Fibroblast of pulmonary artery (primary cell): Measurements from ENCODE around the gene FBXL17.
"Not testable (repeated sequence)": the region's sequence is repeated elsewhere in the genome, so short reads cannot be mapped to it uniquely, and the experiment has no call there.

ENCODE experiments used
- DNase-seq: peaks from one replicate; pipeline ENCODE4 v3.0.0-alpha.2; 2010; ENCODE audit warnings: low read depth
- H3K4me3 ChIP-seq: replicated peaks from 2 replicates; pipeline ENCODE4 v1.5.1; 2011; ENCODE audit warnings: low read depth, mild to moderate bottlenecking, control low read depth, low read length, moderate library complexity
- TF ChIP-seq, protein P1 (sequence below): IDR thresholded peaks from 2 replicates; pipeline ENCODE4 v1.5.1; 2011; ENCODE audit warnings: mild to moderate bottlenecking, control low read depth, low read length, inconsistent platforms; ENCODE audit errors: missing control alignments

Gene FBXL17

DNA sequence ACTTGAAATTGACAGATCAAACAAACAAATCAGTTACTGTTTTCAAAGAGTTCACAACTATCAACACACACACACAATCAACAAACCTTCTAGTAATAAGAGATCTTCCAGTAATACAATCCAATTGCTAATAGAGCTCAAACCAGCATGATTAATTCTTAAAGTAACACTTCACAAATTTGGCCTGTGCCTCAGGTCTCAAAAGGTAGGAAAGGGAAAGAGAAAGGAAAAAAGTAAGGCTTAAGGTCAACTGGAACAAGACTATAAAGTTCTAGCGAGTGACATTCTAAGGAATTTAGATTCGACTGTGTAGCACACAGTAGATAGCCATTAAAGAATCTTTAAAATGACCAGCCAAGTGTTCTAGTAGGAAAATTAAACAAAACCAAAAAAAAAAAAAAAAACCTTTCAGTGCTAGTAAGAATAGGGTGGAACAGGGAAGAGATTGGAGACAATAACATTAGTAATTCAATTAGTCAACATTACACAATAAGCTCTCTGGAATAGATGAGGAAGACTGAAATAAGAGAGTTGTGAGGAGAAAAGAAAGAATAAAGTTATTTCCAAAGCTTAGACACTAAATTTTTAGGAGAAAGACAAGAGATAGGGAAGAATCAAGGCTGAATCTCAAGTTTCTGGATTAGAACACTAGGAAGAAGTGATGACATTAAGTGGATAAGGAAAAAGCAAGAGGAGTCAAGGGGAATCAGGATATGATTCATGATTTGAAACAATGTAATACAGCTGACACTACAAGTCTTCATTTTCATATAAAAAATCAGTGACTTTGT lies 86.1 kb downstream of the FBXL17 start:
- peak overlapping the region; percentile 24 for H3K4me3 ChIP-seq
- DNase-seq = peak; percentile 73
- TF ChIP-seq, protein P1, sequence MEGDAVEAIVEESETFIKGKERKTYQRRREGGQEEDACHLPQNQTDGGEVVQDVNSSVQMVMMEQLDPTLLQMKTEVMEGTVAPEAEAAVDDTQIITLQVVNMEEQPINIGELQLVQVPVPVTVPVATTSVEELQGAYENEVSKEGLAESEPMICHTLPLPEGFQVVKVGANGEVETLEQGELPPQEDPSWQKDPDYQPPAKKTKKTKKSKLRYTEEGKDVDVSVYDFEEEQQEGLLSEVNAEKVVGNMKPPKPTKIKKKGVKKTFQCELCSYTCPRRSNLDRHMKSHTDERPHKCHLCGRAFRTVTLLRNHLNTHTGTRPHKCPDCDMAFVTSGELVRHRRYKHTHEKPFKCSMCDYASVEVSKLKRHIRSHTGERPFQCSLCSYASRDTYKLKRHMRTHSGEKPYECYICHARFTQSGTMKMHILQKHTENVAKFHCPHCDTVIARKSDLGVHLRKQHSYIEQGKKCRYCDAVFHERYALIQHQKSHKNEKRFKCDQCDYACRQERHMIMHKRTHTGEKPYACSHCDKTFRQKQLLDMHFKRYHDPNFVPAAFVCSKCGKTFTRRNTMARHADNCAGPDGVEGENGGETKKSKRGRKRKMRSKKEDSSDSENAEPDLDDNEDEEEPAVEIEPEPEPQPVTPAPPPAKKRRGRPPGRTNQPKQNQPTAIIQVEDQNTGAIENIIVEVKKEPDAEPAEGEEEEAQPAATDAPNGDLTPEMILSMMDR = no peak

DNA sequence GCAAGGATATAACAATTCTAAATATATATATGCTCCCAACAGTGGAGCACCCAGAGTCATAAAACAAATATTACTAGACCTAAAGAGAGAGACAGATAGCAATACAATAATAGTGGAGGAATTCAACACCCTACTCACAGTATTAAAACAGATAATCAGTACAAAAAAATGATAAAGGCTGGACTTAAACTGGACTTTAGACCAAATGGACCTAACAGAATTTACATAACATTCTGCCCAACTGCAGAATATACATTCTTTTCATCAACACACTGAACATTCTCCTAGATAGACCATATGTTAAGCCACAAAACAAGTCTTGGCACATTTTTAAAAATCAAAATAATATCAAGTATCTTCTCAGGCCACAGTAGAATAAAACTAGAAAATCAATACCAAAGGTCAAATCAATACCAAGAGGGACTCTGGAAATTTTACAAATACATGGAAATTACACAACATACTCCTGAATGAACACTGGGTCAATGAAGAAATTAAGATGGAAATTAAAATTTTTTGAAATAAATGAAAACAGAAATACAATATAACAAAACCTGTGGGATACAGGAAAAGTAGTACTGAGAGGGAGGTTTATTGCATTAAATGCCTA lies 100.8 kb downstream of the FBXL17 start:
- no peak for DNase-seq
- TF ChIP-seq, protein P1 = no peak
- H3K4me3 ChIP-seq = no peak overlapping the region

GRCh38 chr5:108280248-108280647 lies 101.7 kb downstream of the FBXL17 start:
- no peak for DNase-seq
- TF ChIP-seq, protein P1 = no peak
- no peak overlapping the region for H3K4me3 ChIP-seq

- H3K4me3 ChIP-seq = no peak overlapping the region
- TF ChIP-seq, protein P1 = no peak
- DNase-seq = no peak
Measured at GRCh38 chr5:108278285-108279240, 103.3 kb downstream of the FBXL17 start.

DNA sequence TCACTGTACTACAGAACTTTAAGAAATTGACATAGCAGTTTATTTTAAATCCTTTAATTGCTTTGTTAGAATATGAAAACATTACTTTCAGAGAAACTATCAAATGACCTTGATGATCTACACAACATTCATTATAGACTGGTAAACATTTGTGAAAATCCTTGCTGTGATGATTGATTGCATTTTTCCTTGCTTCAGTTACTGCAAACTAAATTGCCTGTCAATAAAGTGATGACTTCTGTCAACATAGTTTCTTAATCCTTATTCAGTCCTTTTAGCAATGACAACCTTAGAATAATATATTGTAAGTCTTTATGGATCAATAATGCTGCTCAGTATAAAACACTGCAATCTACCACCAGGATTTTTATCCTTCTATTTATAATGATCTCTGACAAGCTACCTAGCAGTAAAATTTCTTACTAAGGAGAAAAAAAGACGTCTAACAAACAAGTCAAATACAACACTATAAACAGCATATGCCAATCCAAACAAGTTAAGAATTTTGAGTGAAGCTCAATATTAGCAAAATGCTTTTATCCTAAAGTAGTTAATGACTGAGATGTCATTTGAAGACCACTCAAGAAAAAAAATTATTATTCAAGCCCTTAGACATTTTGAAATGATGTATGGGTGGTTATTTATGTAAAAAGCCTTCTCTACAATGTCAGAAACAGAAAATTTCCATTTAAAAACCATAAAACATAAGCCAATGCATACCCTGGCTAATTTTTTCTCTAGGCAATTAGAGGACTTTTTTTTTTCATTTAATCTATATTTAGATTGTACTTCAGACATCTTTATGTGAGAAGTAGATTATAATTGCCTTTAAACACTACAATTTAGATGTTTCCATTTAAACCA lies 105.5 kb downstream of the FBXL17 start:
- no peak for DNase-seq
- H3K4me3 ChIP-seq = no peak overlapping the region
- TF ChIP-seq, protein P1 = no peak

DNA sequence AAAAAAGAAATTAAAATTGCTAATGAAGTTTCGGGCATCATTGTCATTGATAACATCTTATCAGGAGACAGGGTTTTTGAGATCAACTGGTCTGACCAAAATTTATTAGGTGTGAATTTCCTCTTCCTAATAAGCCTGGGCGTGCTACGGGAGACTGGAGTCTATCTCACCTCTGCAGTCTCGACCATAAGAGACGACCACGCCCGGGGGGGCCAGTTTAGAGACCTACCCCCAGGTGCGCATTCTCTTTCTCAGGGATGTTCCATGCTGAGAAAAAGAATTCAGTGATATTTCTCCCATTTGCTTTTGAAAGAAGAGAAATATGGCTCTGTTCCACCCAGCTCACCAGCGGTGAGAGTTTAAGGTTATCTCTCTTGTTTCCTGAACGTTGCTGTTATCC lies 107.8 kb downstream of the FBXL17 start:
- not testable (repeated sequence) for DNase-seq, H3K4me3 ChIP-seq
